OCI-M2 (cell line): ENCODE results near the gene KIF5C.

Experiments
- DNase-seq: peaks from one replicate; lab custom pipeline; 2025; ENCODE audit not compliant: unreplicated experiment; lab: John Stamatoyannopoulos, UW

KIF5C gene

GRCh38 chr2:149038442-149039212 lies 163.6 kb downstream of the KIF5C start, which contains the start of gene LYPD6B:
Gene LYPD6B (plus strand): TSS chr2:149038699. CDS start chr2:149130949, 92,250 bp downstream.
- no peak for DNase-seq

DNA sequence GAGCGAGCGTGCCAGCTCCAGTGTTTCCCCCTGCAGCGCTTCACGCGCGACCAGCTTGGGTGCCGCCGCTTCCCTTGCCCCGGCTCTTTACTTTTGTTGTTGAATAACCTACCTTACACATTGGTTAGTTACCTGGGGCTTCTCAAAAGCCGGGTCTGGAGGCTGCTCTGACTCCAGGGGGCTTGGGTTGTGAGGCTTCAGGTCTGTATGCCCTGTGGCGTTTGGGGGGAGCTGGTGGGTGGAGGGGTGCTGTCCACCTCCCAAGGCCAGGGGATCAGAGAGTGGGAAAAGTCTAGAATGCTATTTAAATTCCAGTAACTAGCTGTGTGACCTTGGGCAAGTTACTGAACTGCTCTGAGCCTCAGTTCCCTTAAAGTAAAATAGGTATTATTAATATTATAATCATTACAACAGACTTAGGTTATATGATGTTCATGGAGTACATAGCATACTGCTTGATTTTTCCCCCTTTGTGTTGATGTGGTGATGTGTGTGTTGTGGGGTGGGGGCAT lies 164.2 kb downstream of the KIF5C start:
- no peak for DNase-seq

DNA sequence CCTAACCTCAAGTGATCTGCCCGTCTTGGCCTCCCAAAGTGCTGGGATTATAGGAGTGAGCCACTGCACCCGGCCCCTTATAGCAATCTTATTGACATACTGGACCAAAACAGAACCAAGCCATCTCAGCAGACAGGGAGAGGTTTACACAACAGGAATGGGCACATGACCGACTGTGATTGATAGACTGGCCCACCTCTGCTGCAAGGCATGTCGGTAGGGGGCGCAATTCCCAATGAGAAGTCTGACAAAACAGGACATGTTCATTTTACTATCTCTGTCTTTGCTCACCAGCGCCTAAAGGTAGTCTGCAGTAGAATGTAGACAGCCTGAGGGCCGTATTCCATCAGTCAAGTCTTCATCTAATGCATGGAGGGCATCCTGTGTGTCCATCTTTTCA lies 165.4 kb downstream of the KIF5C start:
- no peak for DNase-seq

GRCh38 chr2:149041482-149041881 lies 166.5 kb downstream of the KIF5C start:
- DNase-seq: no peak

DNA sequence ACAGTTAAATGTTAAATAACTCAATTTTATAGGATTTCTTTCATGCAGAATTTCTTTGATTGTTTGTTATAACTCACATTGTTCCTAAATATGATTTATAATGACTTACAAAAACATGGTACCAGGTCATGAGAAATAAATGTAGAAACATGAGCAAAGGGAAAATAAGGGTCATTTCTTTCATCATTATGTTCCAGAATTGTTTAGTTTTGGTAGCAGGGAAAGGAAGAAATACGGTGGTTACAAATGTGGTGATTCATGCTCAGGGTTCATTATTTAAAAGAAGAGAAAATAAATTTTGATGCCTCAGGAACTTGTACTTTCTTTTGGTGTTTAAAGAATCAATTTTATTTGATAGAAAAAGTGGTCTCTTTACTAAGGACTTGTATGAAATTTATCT lies 167.9 kb downstream of the KIF5C start:
- no peak for DNase-seq

GRCh38 chr2:149044500-149044899 lies 169.5 kb downstream of the KIF5C start:
- DNase-seq: no peak

- no peak for DNase-seq
Observed at GRCh38 chr2:149047118-149047517, 172.1 kb downstream of the KIF5C start.

DNA sequence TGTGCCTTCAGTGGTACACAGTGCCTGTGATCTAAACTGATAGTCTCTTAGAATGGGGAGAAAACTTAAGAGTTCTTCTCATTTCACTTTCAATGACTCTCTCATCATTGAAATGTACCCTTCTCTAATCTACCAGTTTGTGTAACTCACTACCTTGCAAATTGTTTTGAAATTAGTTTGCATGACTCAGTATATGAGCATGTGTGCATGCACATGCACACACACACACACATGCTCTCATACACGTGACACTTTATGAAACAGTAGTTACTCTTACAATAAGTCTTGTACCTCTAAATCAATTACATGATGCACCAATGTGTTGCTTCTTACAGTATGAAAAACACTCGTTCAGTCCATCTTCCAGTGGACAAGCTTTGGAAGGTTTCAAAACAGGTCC lies 174.1 kb downstream of the KIF5C start:
- no peak for DNase-seq

DNA sequence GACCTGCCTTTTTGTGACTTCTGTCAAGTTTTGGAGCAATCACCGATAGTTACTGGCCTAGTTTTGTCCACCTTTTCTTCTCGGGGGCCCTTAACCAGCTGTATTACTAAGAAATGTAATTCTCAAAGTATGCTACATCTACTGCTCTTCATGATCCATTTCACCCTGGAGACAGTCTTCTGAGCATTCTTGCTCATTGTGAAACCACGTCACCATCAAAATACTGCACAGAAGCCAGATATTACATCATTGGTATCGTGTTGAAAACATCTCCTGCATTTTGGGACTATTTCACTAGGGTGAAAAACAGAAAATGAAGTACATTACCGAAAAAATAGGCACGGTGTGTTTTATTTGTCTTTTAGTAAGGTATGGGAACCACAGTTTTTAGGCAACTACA lies 175.2 kb downstream of the KIF5C start:
- DNase-seq: no peak

GRCh38 chr2:149055751-149056150 lies 180.7 kb downstream of the KIF5C start:
- DNase-seq: no peak

DNA sequence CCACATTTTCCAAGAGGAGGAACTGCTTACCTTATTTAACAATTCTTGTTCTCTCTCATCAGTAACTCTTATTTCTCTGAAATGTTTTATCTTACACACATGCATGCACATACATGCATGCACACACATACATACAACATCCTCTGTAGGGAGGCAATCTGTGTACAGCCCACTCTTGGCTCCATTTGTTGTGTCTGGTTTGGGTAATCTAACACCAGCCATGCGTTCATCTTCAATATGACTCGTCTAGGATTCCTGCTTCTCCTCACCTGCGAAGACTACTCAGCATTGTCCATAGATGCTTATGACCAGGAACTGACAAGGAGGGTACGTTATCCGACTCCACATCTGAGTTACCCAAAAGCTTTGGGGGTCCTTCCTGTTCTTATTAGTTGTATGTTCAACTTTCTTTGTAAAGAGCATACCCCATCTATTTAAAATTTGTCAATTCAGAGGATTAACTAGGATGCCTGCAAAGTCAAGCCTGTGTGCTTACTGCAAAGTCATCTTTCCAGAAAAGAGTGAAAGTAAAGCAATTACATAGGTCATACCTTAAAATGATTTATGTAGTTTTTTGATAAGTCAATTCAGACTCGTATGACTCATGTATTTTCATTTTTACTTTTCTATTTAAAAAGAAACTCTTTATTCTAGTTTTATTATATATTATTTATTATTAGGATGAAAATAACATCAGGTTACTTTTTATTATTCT lies 181.7 kb downstream of the KIF5C start:
- no peak for DNase-seq

- DNase-seq: no peak
Observed at GRCh38 chr2:149057401-149057800, 182.4 kb downstream of the KIF5C start.

- no peak for DNase-seq
Observed at GRCh38 chr2:149058936-149059335, 183.9 kb downstream of the KIF5C start.

DNA sequence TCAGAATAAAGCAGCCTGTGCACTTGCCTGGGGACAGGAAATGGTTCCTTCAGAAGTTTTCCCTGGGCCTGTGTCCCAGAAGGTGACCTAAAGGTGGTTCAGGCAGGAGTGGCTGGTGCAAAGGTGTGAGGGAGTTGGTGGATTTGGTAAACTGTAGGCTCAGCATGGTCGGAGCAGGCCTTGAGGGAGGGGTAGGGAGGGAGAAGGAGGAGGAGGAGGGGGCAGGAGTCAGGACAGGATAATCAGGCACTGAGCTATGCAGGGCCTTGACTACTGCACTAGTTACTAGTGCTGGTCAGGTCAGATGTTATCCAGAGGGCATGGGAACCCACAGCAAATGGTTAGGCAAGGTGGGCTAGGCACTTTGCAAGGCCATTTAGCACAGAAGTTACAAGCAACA lies 184.8 kb downstream of the KIF5C start:
- no peak for DNase-seq

DNA sequence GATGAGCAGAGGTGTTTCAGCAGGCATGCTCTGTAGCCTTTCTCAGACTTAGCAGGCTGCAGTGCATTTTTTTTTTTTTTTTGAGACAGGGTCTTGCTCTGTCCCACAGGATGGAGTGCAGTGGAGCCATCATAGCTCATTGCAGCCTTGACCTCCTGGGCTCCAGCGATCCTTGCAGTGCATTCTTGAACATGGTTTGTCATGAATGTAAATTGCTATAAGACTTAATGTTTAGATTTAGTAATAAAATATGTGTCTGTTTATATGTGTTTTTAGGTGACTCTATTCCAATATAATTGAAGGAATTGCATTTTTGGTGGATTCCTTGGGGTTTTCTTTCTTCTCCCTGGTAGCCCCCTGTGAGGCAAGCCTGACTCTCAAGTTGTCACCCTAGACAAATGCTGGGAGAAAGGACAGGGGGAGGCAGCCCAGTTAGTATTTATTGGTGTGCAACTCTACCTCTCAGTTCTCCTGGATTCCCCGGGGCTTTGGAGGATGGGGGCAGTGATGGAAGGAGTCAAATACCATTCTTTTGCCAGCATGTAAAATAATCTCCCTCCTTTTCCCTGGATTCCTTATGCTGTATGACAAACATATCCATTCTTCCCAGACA lies 186.2 kb downstream of the KIF5C start:
- DNase-seq: no peak

DNA sequence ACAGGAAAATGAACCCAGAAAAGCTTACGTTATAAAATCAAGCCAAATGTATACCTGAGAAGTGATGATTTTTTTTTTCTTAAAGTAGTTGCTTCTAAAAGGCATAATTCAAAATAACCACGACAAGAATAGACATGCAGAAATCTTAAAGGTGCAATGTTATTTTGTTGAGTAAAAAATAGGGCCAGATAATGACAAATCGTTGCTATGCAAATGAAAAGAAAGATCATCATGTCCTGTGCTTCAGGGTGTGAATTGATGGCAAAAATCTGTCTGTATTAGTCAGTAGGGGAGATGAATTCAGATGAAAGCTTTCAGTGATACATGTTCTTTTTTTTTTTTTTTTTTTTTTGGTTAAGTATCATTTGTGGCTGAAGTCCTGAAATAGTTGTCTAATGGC lies 187.5 kb downstream of the KIF5C start:
- DNase-seq: no peak

DNA sequence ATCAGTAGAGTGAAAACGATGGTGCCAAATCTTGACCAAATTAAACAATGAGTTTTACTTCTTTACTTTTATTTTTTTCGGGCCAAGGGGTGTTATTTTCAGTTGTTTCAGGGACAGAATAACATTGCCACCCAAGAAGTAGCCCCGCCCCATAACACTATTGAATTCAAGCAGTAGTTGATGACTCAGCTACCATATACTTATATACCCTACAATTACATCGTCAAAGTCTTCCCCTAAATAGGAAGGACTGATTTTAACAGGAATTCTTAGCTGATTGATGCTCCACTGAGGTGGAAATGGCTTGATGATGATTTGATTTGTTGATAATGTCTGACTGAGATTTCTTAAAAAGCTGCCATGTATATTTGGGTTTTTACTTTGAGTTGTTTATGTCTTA lies 188.2 kb downstream of the KIF5C start:
- no peak for DNase-seq

DNA sequence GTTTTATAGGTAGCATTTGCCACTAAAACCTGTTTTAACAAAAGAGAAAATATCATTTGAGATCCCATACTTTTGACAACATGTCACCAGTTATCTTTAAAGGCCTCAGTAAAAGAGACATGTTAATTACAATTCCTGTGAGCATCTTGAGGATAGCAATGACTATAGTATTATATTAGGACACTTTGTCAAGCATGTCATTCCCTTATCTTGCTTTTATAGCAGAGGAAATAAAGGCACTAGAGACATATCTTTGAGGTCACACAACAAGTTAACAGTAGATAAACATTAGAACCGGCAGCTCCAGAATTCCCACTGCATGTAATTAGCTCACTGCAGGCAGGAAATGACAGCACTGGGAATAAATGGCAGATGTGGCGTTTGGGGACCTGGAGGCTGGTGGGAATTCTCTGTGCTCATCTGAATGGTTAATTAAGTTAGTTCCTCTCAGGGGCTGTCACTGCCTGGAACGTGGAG lies 189.4 kb downstream of the KIF5C start:
- no peak for DNase-seq

DNA sequence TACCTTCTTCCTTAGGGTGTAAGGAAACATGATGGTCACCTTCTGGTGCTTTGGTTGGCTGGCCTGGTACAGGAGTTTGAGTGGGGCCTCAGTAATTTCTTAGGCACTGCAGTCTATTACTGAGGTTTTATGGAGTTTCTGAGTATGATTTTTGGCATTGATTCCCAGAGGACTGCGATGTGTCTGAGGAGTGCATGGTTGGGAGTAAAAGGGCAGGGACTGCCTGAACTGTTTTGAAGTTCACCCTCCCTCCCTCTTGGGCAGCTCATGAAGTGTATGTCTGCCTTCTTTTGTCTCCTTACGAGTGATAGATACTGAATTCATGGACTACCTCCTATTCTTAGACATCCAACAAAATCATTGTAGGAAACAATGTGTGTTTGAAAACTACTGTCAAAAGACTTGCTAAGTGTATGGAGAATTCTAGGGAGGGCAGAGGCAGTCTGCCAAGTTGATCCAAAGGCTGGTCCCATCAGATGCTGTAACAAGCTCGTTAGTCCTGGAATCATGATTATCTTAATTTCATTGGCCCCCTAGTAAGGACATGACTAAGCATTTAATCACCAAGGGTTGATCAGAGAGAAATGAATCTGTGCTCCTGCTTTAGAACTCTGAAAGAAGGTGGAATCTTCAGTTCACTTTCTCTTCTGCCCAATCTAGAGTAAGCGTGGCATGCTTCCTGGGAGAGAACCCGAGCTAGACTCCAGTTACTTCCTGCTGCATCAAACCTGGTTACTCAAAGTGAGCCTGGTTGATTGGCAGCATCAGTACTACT lies 190.0 kb downstream of the KIF5C start:
- DNase-seq: no peak

DNA sequence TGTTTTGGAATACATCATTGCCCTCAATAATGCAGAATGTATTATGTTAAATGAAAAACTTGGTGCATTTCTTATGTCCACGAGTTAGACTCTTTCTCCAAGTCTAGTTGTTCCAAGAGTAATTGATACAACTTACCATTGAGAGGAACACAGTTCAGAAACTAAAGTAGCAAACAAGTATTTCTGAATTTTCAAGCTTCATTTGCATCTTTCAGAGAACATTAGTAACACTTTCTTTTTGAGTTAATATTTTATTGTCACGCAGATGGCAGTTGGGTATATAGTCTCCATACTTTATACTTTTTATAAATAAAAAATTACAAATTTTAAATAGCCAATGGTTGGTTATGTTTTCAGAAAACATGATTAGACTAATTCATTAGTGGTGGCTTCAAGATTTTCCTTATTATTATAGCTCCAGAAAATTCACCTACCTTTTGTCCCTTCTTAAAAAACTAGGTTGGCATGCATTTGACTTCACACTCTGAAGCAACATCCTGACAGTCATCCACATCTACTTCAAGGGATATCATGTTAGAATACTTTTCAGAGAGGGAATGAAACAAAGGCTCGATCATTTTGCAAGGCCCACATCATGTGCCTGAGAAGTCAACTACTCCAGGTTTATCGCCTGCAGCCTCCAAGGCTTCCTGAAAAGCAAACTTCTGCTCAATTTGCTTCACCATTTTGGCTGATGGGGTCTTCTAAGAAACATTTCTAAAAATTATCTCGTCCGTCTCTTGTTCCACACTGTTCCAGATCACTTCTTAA lies 193.4 kb downstream of the KIF5C start:
- DNase-seq: no peak
